ENCODE measurements around the gene B4GAT1. TPM values are rescaled to one million over a fixed set of nuclear protein-coding genes. Genes with fewer than 3 reads are reported as not detected.

B4GAT1 gene
- total and polyA plus RNA-seq, 9 of the 15 experiments (the other 6 are each of a cell fraction or from before 2014, with no cell fraction given): 0.86 to 9.5 (median 3.8) TPM

- FAIRE-seq: no peak
- H3K9me3 ChIP-seq (replicated peaks; ENCODE audit: control insufficient read depth, insufficient read depth, low read depth, low read length): no peaks in the 10 kb centered on the region
- no peak overlapping the region for H3K4me3 ChIP-seq
- intact Hi-C loops (cut with micrococcal nuclease): no loop called here
- TF ChIP-seq BRF1 (IDR thresholded peaks at IDR 0.05; ENCODE audit: borderline replicate concordance, extremely low read depth, insufficient read length): no peak
- no peak for TF ChIP-seq SRSF1 (IDR thresholded peaks at IDR 0.05; ENCODE audit: low read depth, low read length)
- no peak for TF ChIP-seq IRF9 (tag; IDR thresholded peaks at IDR 0.05)
- TF ChIP-seq NCOA6 (IDR thresholded peaks at IDR 0.05): no peak
- TF ChIP-seq CHD1 (IDR thresholded peaks at IDR 0.05; ENCODE audit: low read length): no peak
- no peak for TF ChIP-seq ADNP (tag; IDR thresholded peaks at IDR 0.05)
- TF ChIP-seq RBM17 (IDR thresholded peaks at IDR 0.05; ENCODE audit: borderline replicate concordance, low read depth, low read length): no peak
- no peak for TF ChIP-seq ZNF121 (CRISPR knock-in tag; conservative IDR thresholded peaks at IDR 0.05)
- TF ChIP-seq ZNF274 (IDR thresholded peaks at IDR 0.05; ENCODE audit: borderline replicate concordance, low read depth, low read length): no peak
- TF ChIP-seq SMARCA5 (IDR thresholded peaks at IDR 0.05): no peak
- TF ChIP-seq TSC22D4 (tag; IDR thresholded peaks at IDR 0.05): no peak
- DNase-seq (ENCODE audit: extremely low read depth in 1 of 4, low spot score in 3 of 4): no peak
- no peaks in the 10 kb centered on the region for H3K27me3 ChIP-seq (ENCODE audit: control insufficient read depth in 2 of 2, insufficient read depth in 2 of 2, low read length in 2 of 2)
- H3K27ac ChIP-seq (ENCODE audit: extremely low read depth, low read depth, low read length): no peak overlapping the region
- in situ Hi-C loops (cut with MboI): no loop called here
- no TSS peak for BruUV-seq (replicated peaks)
- 27% methylated on average over 4 of the region's 4 CpGs for WGBS (ENCODE audit: insufficient coverage, low coverage, missing lambda C conversion rate)
- H3K36me3 ChIP-seq (ENCODE audit: control insufficient read depth, insufficient read depth, low read length): no peaks in the 10 kb centered on the region
- no peaks in the 10 kb centered on the region for H4K20me1 ChIP-seq (replicated peaks; ENCODE audit: control insufficient read depth, insufficient read depth, low read length)
- peaks cover 0 to 46% of the 10 kb centered on the region in 2 experiments; a peak in 3 of 5 replicates for H3K4me1 ChIP-seq (replicated peaks in 1 of 2; ENCODE audit: control insufficient read depth in 2 of 2, insufficient read depth in 2 of 2, low read length in 2 of 2)
- ATAC-seq: no peak
- H3K4me2 ChIP-seq (ENCODE audit: insufficient read depth, low read length): no peak overlapping the region
- ChIA-PET CTCF (ENCODE audit: low intra/inter-chr PET ratio) (interaction anchor here (0.6 to 1.5 kb wide), 2 partner anchors 10 to 98 kb away, joined by 5 to 16 read pairs; no protein-coding TSS in a partner anchor), POLR2A (interaction anchor here (1.4 kb wide), 1 partner anchor 8 kb away, joined by 9 read pairs; no protein-coding TSS in a partner anchor)
- H2AFZ ChIP-seq (ENCODE audit: low read depth, low read length): no peak overlapping the region
- no peaks in the 10 kb centered on the region for H3K79me2 ChIP-seq (ENCODE audit: control insufficient read depth, insufficient read depth, low read length)
- peaks cover 2% of the 10 kb centered on the region for H3K9me1 ChIP-seq (ENCODE audit: control insufficient read depth, insufficient read depth, low read length)
- no peak overlapping the region for H3K9ac ChIP-seq (ENCODE audit: insufficient read depth in 1 of 2, low read depth in 2 of 2, low read length in 2 of 2)
Measured at GRCh38 chr11:66321606-66322005, 25.8 kb downstream of the B4GAT1 start.
